Muscle of leg (tissue), 11 donors: ENCODE results near the gene KLF3. TPM values are rescaled to one million over a fixed set of nuclear protein-coding genes. Genes with fewer than 3 reads are reported as not detected.

ENCODE experiments used
- DNase-seq: peaks from one replicate; pipeline ENCODE4 v3.0.0; 2013
- H3K27ac ChIP-seq: one replicate; pipeline ENCODE4 v1.5.1; 2013; ENCODE audit warnings: mild to moderate bottlenecking, low read length, control low read depth
- H3K27me3 ChIP-seq: one replicate; pipeline ENCODE4 v1.6.1; 2013; ENCODE audit warnings: low read length; ENCODE audit not compliant: control insufficient read depth, insufficient read depth
- H3K36me3 ChIP-seq: one replicate; pipeline ENCODE4 v1.6.1; 2013; ENCODE audit warnings: low read length; ENCODE audit not compliant: control insufficient read depth, insufficient read depth
- H3K4me1 ChIP-seq: one replicate; pipeline ENCODE4 v1.6.1; 2013; ENCODE audit warnings: low read length; ENCODE audit not compliant: control insufficient read depth, insufficient read depth
- H3K4me3 ChIP-seq: one replicate; pipeline ENCODE4 v1.5.1; 2013; ENCODE audit warnings: low read length, control low read depth
- H3K9me3 ChIP-seq: replicated peaks from 2 replicates; pipeline ENCODE4 v1.6.1; 2013; ENCODE audit warnings: low read depth, low read length; ENCODE audit not compliant: control insufficient read depth
- WGBS: methylation state at CpG from one replicate; pipeline ENCODE4 v1.1.5; 2013; ENCODE audit warnings: missing lambda C conversion rate; ENCODE audit not compliant: insufficient coverage; 5-methylcytosine and 5-hydroxymethylcytosine counted together
- polyA plus RNA-seq, 8 donors: library from polyadenylated mRNA; unstranded; fragments of 120-200 nt; gene quantifications; one replicate each; pipeline versions ENCODE4 v1.2.1 to v1.2.3, GENCODE V29; 2013; ENCODE audit warnings: inconsistent platforms in 1 of 8, low replicate concordance in 1 of 8; ENCODE audit not compliant: insufficient read length in 8 of 8, insufficient read depth in 1 of 8
- total RNA-seq: library from RNA; stranded (reverse); fragments of 120-200 nt; gene quantifications from one replicate; pipeline ENCODE4 v1.2.4, GENCODE V29; 2013

Gene KLF3
- total and polyA plus RNA-seq, 9 donors: 18.5 to 43.2 (median 32.4) TPM

GRCh38 chr4:38694330-38694729, 30.3 kb downstream of the KLF3 start:
- WGBS: 94% methylated on average over 3 of the region's 3 CpGs
- no peaks in the 10 kb centered on the region for H3K4me1 ChIP-seq
- no peaks in the 10 kb centered on the region for H3K9me3 ChIP-seq

GRCh38 chr4:38695809-38696208, 31.8 kb downstream of the KLF3 start:
- WGBS: no CpG with 5 or more reads among the region's 3 CpGs
- Histone ChIP-seq H3K4me1 (no peaks in the 10 kb centered on the region), H3K4me3 (no peak overlapping the region), H3K27ac (no peak overlapping the region), H3K36me3 (peaks cover 43% of the 10 kb centered on the region), H3K27me3 (no peaks in the 10 kb centered on the region), H3K9me3 (no peaks in the 10 kb centered on the region)
- no peak for DNase-seq

More at GRCh38 chr4:38694330-38694729, 30.3 kb downstream of the KLF3 start:
- Histone ChIP-seq H3K36me3 (peaks cover 56% of the 10 kb centered on the region), H3K4me3 (no peak overlapping the region), H3K27me3 (no peaks in the 10 kb centered on the region), H3K27ac (no peak overlapping the region)
- DNase-seq: no peak

GRCh38 chr4:38696697-38697096, 32.7 kb downstream of the KLF3 start:
- Histone ChIP-seq H3K27ac (no peak overlapping the region), H3K4me3 (no peak overlapping the region), H3K4me1 (no peaks in the 10 kb centered on the region), H3K36me3 (peaks cover 36% of the 10 kb centered on the region), H3K9me3 (no peaks in the 10 kb centered on the region), H3K27me3 (no peaks in the 10 kb centered on the region)
- no CpG with 5 or more reads among the region's 2 CpGs for WGBS
- DNase-seq: peak; percentile 81

GRCh38 chr4:38698176-38698575, 34.2 kb downstream of the KLF3 start:
- peaks cover 35% of the 10 kb centered on the region for H3K36me3 ChIP-seq
- no peak for DNase-seq

GRCh38 chr4:38699112-38699511, 35.1 kb downstream of the KLF3 start:
- Histone ChIP-seq H3K36me3 (peaks cover 31% of the 10 kb centered on the region), H3K4me1 (no peaks in the 10 kb centered on the region), H3K9me3 (no peaks in the 10 kb centered on the region), H3K27me3 (no peaks in the 10 kb centered on the region), H3K4me3 (no peak overlapping the region), H3K27ac (no peak overlapping the region)
- no peak for DNase-seq
- 60% methylated on average over 1 of the region's 2 CpGs for WGBS

More at GRCh38 chr4:38698176-38698575, 34.2 kb downstream of the KLF3 start:
- no peaks in the 10 kb centered on the region for H3K4me1 ChIP-seq
- whole genome bisulfite sequencing: no CpG with 5 or more reads among the region's 1 CpG
- H3K27me3 ChIP-seq: no peaks in the 10 kb centered on the region
- no peaks in the 10 kb centered on the region for H3K9me3 ChIP-seq
- no peak overlapping the region for H3K27ac ChIP-seq
- H3K4me3 ChIP-seq: no peak overlapping the region

DNA sequence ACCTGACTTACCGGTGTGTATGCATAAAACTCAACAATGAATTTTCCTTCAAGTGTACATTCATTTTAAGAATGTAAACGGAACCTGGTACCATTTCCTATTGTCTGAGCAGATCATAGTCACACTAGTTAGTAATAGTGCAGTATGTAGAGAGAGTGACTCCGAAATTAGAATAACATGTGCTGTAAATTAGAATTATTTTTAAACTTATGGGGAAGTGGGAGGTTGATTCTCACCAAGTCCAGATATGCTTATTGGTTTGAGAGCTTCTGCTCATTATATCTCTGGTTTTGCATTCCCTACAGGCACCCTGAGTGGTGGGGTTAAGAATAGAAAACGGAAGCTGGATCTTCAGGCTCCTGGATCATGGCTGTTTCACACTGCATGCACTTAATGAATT, 39.6 kb downstream of the KLF3 start:
- Histone ChIP-seq H3K9me3 (no peaks in the 10 kb centered on the region), H3K27me3 (no peaks in the 10 kb centered on the region), H3K36me3 (peaks cover 3% of the 10 kb centered on the region), H3K4me1 (no peaks in the 10 kb centered on the region), H3K4me3 (no peak overlapping the region), H3K27ac (no peak overlapping the region)
- WGBS: no CpG with 5 or more reads among the region's 4 CpGs
- DNase-seq: no peak

GRCh38 chr4:38704622-38705154, 40.7 kb downstream of the KLF3 start:
- no peak for DNase-seq
- no peaks in the 10 kb centered on the region for H3K9me3 ChIP-seq
- H3K4me1 ChIP-seq: no peaks in the 10 kb centered on the region
- WGBS: no CpG with 5 or more reads among the region's 3 CpGs
- H3K27me3 ChIP-seq: no peaks in the 10 kb centered on the region
- H3K36me3 ChIP-seq: no peaks in the 10 kb centered on the region
- no peak overlapping the region for H3K4me3 ChIP-seq
- no peak overlapping the region for H3K27ac ChIP-seq

- Histone ChIP-seq H3K4me1 (no peaks in the 10 kb centered on the region), H3K9me3 (no peaks in the 10 kb centered on the region), H3K36me3 (no peaks in the 10 kb centered on the region), H3K4me3 (no peak overlapping the region), H3K27me3 (no peaks in the 10 kb centered on the region), H3K27ac (no peak overlapping the region)
- DNase-seq: no peak
- 44% methylated on average over 1 of the region's 2 CpGs for WGBS
These were observed 42.3 kb downstream of the KLF3 start for GRCh38 chr4:38706301-38706700.

DNA sequence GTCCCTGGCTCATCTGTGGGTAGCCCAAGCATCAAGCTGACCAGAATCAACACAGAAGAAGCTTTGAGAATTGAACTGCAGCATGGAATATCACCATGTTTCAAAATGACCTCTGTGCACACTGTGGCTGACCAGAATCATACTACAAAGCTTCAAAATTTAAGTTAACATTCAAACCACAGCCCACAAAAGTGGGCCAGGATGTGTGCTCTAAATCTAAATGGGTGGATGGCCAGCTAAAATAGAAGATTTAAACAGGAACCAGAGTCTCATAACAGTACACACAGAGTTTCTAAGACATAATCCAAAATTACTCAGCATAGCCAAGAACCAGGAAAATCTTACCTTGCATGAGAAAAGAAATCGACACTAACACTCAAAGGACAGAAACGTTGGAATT, 46.1 kb downstream of the KLF3 start:
- DNase-seq: no peak
- no peaks in the 10 kb centered on the region for H3K27me3 ChIP-seq

DNA sequence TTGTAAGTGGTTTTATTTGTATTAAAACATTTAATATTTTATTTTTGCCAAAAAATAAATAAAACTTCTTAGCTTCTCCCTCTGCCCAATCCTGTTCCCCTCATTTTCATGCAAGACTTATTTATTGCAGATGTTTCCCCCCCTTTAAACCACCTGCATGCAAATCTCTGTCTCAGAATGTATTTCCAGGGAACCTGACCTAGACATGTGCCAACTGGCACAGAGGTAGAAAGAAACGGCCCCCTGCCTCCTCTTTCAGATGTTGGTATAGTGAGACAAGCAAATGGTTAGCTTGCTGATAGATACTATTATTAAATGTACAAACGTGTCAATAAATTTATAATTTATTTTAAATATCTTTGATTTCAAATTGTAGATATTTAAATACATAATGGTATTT, 47.1 kb downstream of the KLF3 start:
- Histone ChIP-seq H3K27ac (no peak overlapping the region), H3K27me3 (no peaks in the 10 kb centered on the region), H3K4me1 (no peaks in the 10 kb centered on the region), H3K9me3 (no peaks in the 10 kb centered on the region), H3K4me3 (no peak overlapping the region), H3K36me3 (no peaks in the 10 kb centered on the region)
- DNase-seq: no peak
- WGBS: no CpG with 5 or more reads among the region's 2 CpGs

More for the DNA sequence above, 46.1 kb downstream of the KLF3 start:
- no peak overlapping the region for H3K27ac ChIP-seq
- no peaks in the 10 kb centered on the region for H3K9me3 ChIP-seq
- no peaks in the 10 kb centered on the region for H3K36me3 ChIP-seq
- no peak overlapping the region for H3K4me3 ChIP-seq
- no CpG with 5 or more reads among the region's 2 CpGs for WGBS
- no peaks in the 10 kb centered on the region for H3K4me1 ChIP-seq

DNA sequence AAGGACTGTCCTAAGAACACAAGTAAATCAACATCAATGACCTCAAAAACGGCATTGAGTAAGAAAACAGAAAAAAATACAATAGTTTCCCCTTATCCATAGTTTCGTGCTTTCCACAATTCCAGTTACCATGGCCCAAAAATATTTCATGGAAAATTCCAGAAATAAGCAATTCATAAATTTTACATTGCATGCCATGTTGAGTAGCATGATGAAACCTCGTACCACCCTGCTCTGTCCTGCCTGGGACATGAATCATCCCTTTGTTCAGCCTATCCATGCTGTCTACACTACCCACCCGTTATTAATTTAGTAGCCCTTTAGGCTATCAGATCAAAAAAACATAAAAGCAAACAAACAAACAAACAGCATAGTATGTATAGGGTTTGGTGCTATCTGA, 51.1 kb downstream of the KLF3 start:
- no peaks in the 10 kb centered on the region for H3K36me3 ChIP-seq
- DNase-seq: no peak

More for the DNA sequence above, 51.1 kb downstream of the KLF3 start:
- H3K4me1 ChIP-seq: no peaks in the 10 kb centered on the region
- no peak overlapping the region for H3K27ac ChIP-seq
- no peaks in the 10 kb centered on the region for H3K27me3 ChIP-seq
- WGBS: 90% methylated on average over 2 of the region's 4 CpGs
- H3K4me3 ChIP-seq: no peak overlapping the region
- no peaks in the 10 kb centered on the region for H3K9me3 ChIP-seq
